H9 (cell line): ENCODE measurements around the gene TRPM3. TPM values are rescaled to one million over a fixed set of nuclear protein-coding genes. Genes with fewer than 3 reads are reported as not detected.
A peak's percentile ranks its signal among the peaks of the same experiment; 100 is the strongest.

ENCODE experiments used
- DNase-seq: peaks from one replicate; pipeline ENCODE4 v3.0.0-alpha.2; 2017
- H2AFZ ChIP-seq: one replicate; pipeline ENCODE4 v1.6.1; 2013; ENCODE audit warnings: mild to moderate bottlenecking, low read length, control low read depth, moderate library complexity
- H2AK5ac ChIP-seq: 2 replicates; pipeline ENCODE4 v1.6.1; 2013; ENCODE audit warnings: low read length, control low read depth, mixed read lengths; ENCODE audit not compliant: insufficient read length
- H2BK120ac ChIP-seq: one replicate; pipeline ENCODE4 v1.6.1; 2013; ENCODE audit warnings: low read depth, mild to moderate bottlenecking, low read length, control low read depth, inconsistent platforms; ENCODE audit not compliant: poor library complexity, severe bottlenecking
- H2BK12ac ChIP-seq: 2 replicates; pipeline ENCODE4 v1.6.1; 2013; ENCODE audit warnings: low read length, control low read depth, mixed read lengths, low read depth; ENCODE audit not compliant: insufficient read length
- H2BK15ac ChIP-seq: 2 replicates; pipeline ENCODE4 v1.6.1; 2013; ENCODE audit warnings: low read depth, low read length, control low read depth
- H2BK20ac ChIP-seq: one replicate; pipeline ENCODE4 v1.6.1; 2013; ENCODE audit warnings: low read depth, mild to moderate bottlenecking, low read length, control low read depth, inconsistent platforms; ENCODE audit not compliant: poor library complexity, severe bottlenecking
- H2BK5ac ChIP-seq: 2 replicates; pipeline ENCODE4 v1.6.1; 2013; ENCODE audit warnings: low read length, control low read depth, mixed read lengths; ENCODE audit not compliant: insufficient read length
- H3K14ac ChIP-seq: 2 replicates; pipeline ENCODE4 v1.6.1; 2013; ENCODE audit warnings: low read length, control low read depth; ENCODE audit not compliant: insufficient read depth
- H3K18ac ChIP-seq: 2 replicates; pipeline ENCODE4 v1.6.1; 2013; ENCODE audit warnings: low read depth, mild to moderate bottlenecking, mixed read lengths, low read length, control low read depth; ENCODE audit not compliant: insufficient read length
- H3K23ac ChIP-seq: 2 replicates; pipeline ENCODE4 v1.6.1; 2013; ENCODE audit warnings: low read length, control low read depth, mixed read lengths, low read depth; ENCODE audit not compliant: insufficient read length
- H3K23me2 ChIP-seq: 2 replicates; pipeline ENCODE4 v1.6.1; 2013; ENCODE audit warnings: low read depth, mild to moderate bottlenecking, mixed read lengths, low read length, control low read depth; ENCODE audit not compliant: insufficient read length, poor library complexity, severe bottlenecking
- H3K27ac ChIP-seq: 2 replicates; pipeline ENCODE4 v1.5.1; 2013; ENCODE audit warnings: low read length, control low read depth, mixed read lengths, low read depth; ENCODE audit not compliant: insufficient read length
- H3K27me3 ChIP-seq: 2 replicates; pipeline ENCODE4 v1.6.1; 2013; ENCODE audit warnings: low read length, control low read depth, inconsistent platforms; ENCODE audit not compliant: insufficient read depth
- H3K4ac ChIP-seq: 2 replicates; pipeline ENCODE4 v1.6.1; 2013; ENCODE audit warnings: low read depth, mild to moderate bottlenecking, control low read depth, inconsistent platforms, low read length, moderate library complexity
- H3K4me1 ChIP-seq: 2 replicates; pipeline ENCODE4 v1.6.1; 2013; ENCODE audit warnings: low read length, control low read depth, inconsistent platforms; ENCODE audit not compliant: insufficient read depth
- H3K4me2 ChIP-seq: 2 replicates; pipeline ENCODE4 v1.6.1; 2013; ENCODE audit warnings: low read length, control low read depth, mixed read lengths; ENCODE audit not compliant: insufficient read length, insufficient read depth
- H3K56ac ChIP-seq: 2 replicates; pipeline ENCODE4 v1.6.1; 2013; ENCODE audit warnings: low read depth, mild to moderate bottlenecking, mixed read lengths, low read length, control low read depth; ENCODE audit not compliant: insufficient read length
- H3K79me1 ChIP-seq: 2 replicates; pipeline ENCODE4 v1.6.1; 2013; ENCODE audit warnings: low read depth, mild to moderate bottlenecking, moderate library complexity, low read length, control low read depth, inconsistent platforms; ENCODE audit not compliant: insufficient read depth, poor library complexity, severe bottlenecking
- H3K79me2 ChIP-seq: 2 replicates; pipeline ENCODE4 v1.6.1; 2013; ENCODE audit warnings: low read length, control low read depth, inconsistent platforms; ENCODE audit not compliant: insufficient read depth
- H3K9ac ChIP-seq: 2 replicates; pipeline ENCODE4 v1.6.1; 2013; ENCODE audit warnings: low read length, control low read depth, mixed read lengths; ENCODE audit not compliant: insufficient read length; ENCODE audit errors: extremely low read depth
- H3K9me3 ChIP-seq: one replicate; pipeline ENCODE4 v1.6.1; 2013; ENCODE audit warnings: low read depth, low read length, inconsistent platforms; ENCODE audit not compliant: control insufficient read depth
- H3T11ph ChIP-seq: one replicate; pipeline ENCODE4 v1.6.1; 2013; ENCODE audit warnings: mild to moderate bottlenecking, low read length, control low read depth, inconsistent platforms
- H4K20me1 ChIP-seq: one replicate; pipeline ENCODE4 v1.6.1; 2013; ENCODE audit not compliant: control insufficient read depth, insufficient read length, insufficient read depth
- H4K5ac ChIP-seq: 2 replicates; pipeline ENCODE4 v1.6.1; 2013; ENCODE audit warnings: low read depth, mild to moderate bottlenecking, mixed read lengths, low read length, control low read depth; ENCODE audit not compliant: insufficient read length
- H4K8ac ChIP-seq: replicated peaks from 2 replicates; pipeline ENCODE4 v1.6.1; 2013; ENCODE audit warnings: low read length, control low read depth, mixed read lengths, low read depth; ENCODE audit not compliant: insufficient read length
- H4K91ac ChIP-seq: 2 replicates; pipeline ENCODE4 v1.6.1; 2013; ENCODE audit warnings: low read depth, mild to moderate bottlenecking, moderate library complexity, mixed read lengths, low read length, control low read depth; ENCODE audit not compliant: insufficient read length
- H3K27ac Mint-ChIP-seq, 3 experiments: 2 replicates in 2 of 3; 3 replicates in 1 of 3; pipeline ENCODE4 v1.8.0; 2020 to 2021; ENCODE audit warnings: mixed read lengths in 3 of 3, mild to moderate bottlenecking in 1 of 3, moderate library complexity in 1 of 3
- H3K27me3 Mint-ChIP-seq: 2 replicates; pipeline ENCODE4 v1.8.0; 2021; ENCODE audit warnings: low read depth, mild to moderate bottlenecking, moderate library complexity, mixed read lengths
- H3K36me3 Mint-ChIP-seq, 3 experiments: 2 replicates in 2 of 3; 3 replicates in 1 of 3; pipeline ENCODE4 v1.8.0; 2020 to 2021; ENCODE audit warnings: low read depth in 3 of 3, mixed read lengths in 3 of 3; ENCODE audit not compliant: insufficient read depth in 1 of 3
- H3K4me1 Mint-ChIP-seq, 2 experiments: 2 replicates each; pipeline ENCODE4 v1.8.0; 2020; ENCODE audit warnings: mixed read lengths in 2 of 2
- H3K4me3 Mint-ChIP-seq, 2 experiments: 2 replicates in 1 of 2; 3 replicates in 1 of 2; pipeline ENCODE4 v1.8.0; 2020 to 2021; ENCODE audit warnings: mild to moderate bottlenecking in 2 of 2, mixed read lengths in 2 of 2, moderate library complexity in 1 of 2
- H3K9me3 Mint-ChIP-seq, 2 experiments: 2 replicates in 1 of 2; 3 replicates in 1 of 2; pipeline ENCODE4 v1.8.0; 2020; ENCODE audit warnings: mild to moderate bottlenecking in 2 of 2, mixed read lengths in 2 of 2, moderate library complexity in 1 of 2
- CTCF ChIP-seq: fragments of 200-600 bp; sonication (generic); conservative IDR thresholded peaks from 3 replicates; pipeline ENCODE4 v1.8.0; 2021; ENCODE audit warnings: antibody characterized with exemption, mild to moderate bottlenecking
- WGBS: extraction: QIAGEN DNeasy Blood & Tissue Kit; methylation state at CpG from one replicate; pipeline ENCODE4 v1.1.7; 2013; ENCODE audit warnings: missing lambda C conversion rate, low lambda C conversion rate, mixed read lengths; ENCODE audit not compliant: insufficient read length; ENCODE audit errors: extremely low coverage; 5-methylcytosine and 5-hydroxymethylcytosine counted together
- total RNA-seq: library from RNA; stranded (reverse); gene quantifications from 2 replicates; pipeline ENCODE4 v1.2.1, GENCODE V29; 2021

TRPM3 gene
- total RNA-seq, 1 experiment from 2014 or later: 10.3 TPM

DNA sequence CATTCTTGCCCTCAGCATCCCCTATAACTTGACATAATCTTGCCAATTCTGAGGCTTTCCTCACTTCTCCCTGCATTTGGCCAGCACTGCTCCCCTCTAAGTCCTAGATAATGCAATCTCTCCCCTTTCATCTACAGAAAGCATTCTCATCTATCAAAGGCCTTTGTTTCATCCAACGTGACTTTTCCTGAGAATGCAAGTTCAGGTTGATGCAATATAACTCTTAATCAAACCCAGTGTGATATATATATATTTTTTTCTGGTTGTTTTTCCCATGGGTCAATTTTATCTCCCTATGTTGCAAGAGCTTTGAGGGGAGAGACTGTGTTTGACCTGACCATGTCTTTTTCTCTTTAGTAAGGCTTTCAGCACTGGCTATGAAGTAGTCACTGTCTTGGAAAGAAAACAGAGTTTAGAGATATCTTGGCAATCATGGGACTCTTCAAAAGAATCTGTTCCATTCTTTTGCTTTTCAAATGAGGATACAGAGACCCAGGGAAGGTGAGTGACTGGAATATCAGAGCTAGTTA, 268.6 kb downstream of the TRPM3 start:
- no peak overlapping the region for H3K4me2 ChIP-seq
- H3K9ac ChIP-seq: no peak overlapping the region
- no peak overlapping the region for H4K8ac ChIP-seq
- no CpG with 5 or more reads among the region's 1 CpG for WGBS
- no peak overlapping the region for H3K4me3 Mint-ChIP-seq
- H3K4ac ChIP-seq: no peak overlapping the region
- no peaks in the 10 kb centered on the region for H4K20me1 ChIP-seq
- H3K4me1 Mint-ChIP-seq: peaks cover 16 to 17% of the 10 kb centered on the region in 2 experiments
- peaks cover 0 to 6% (median 0%) of the 10 kb centered on the region in 3 experiments; a peak in 1 of 7 replicates for H3K36me3 Mint-ChIP-seq
- no peak overlapping the region for H3K23ac ChIP-seq
- H3K9me3 Mint-ChIP-seq: peaks cover 2% of the 10 kb centered on the region in 2 experiments; a peak in 4 of 5 replicates
- TF ChIP-seq CTCF: no peak
- no peak overlapping the region for H4K91ac ChIP-seq
- H3K27me3 ChIP-seq: no peaks in the 10 kb centered on the region
- no peak overlapping the region for H3K56ac ChIP-seq
- no peak overlapping the region for H2BK120ac ChIP-seq
- H3K27me3 Mint-ChIP-seq: no peaks in the 10 kb centered on the region
- H3K9me3 ChIP-seq: no peaks in the 10 kb centered on the region
- H2BK20ac ChIP-seq: no peak overlapping the region
- H3K4me1 ChIP-seq: no peaks in the 10 kb centered on the region
- no peaks in the 10 kb centered on the region for H3K79me2 ChIP-seq
- H3K27ac ChIP-seq: no peak overlapping the region
- no peak overlapping the region for H2AK5ac ChIP-seq
- H3K18ac ChIP-seq: no peak overlapping the region
- H2AFZ ChIP-seq: no peak overlapping the region
- peak overlapping the region in 1 of 3 experiments; percentile 2; a peak in 1 of 7 replicates for H3K27ac Mint-ChIP-seq
- no peaks in the 10 kb centered on the region for H3K23me2 ChIP-seq
- DNase-seq: no peak
- no peak overlapping the region for H2BK15ac ChIP-seq
- H2BK5ac ChIP-seq: no peak overlapping the region
- H4K5ac ChIP-seq: no peak overlapping the region
- no peaks in the 10 kb centered on the region for H3K79me1 ChIP-seq
- no peak overlapping the region for H2BK12ac ChIP-seq
- no peak overlapping the region for H3K14ac ChIP-seq
- H3T11ph ChIP-seq: no peak overlapping the region
